Stimulated activated CD8-positive, alpha-beta memory T cell treated with anti-CD3 and anti-CD28 coated beads, Interleukin-2, amount 100 ng/mL, for 48 hours (primary cell): ENCODE data around the gene RO60.
"Not testable (repeated sequence)": the region's sequence is repeated elsewhere in the genome, so short reads cannot be mapped to it uniquely, and the experiment has no call there.

Source experiments
- DNase-seq, 2 donors: peaks; one replicate each; pipeline ENCODE4 v3.0.0-alpha.2; 2020; ENCODE audit warnings: low read depth in 2 of 2

Gene RO60

GRCh38 chr1:193059282-193060114 is at the start of gene RO60, which contains the start of gene UCHL5:
Gene RO60, plus strand, starts transcription at chr1:193059612. Its CDS starts 9,443 bp downstream, at chr1:193069055.
Gene UCHL5, minus strand, starts transcription at chr1:193059360. Its CDS starts 100 bp downstream, at chr1:193059260.
- DNase-seq = peak; percentile 87 to 89

DNA sequence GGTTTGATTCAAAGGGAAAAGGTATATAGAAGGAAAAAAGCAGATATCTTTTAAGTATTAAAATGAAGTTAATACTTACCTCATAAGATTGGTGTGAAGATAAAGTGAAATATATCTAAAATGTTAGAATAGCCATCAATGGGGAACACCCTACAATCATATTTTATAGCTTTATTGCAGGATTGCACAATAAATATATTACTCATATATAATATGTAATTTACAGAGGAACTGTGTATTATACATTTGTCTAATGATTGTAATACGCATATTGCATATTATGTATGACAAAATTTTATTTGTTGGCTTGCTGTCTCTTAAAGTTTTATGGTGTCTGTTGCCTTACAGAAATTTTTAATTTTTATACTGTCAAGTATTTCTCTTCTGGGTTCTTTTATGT is 48.0 kb upstream of the RO60 start:
- no peak for DNase-seq

DNA sequence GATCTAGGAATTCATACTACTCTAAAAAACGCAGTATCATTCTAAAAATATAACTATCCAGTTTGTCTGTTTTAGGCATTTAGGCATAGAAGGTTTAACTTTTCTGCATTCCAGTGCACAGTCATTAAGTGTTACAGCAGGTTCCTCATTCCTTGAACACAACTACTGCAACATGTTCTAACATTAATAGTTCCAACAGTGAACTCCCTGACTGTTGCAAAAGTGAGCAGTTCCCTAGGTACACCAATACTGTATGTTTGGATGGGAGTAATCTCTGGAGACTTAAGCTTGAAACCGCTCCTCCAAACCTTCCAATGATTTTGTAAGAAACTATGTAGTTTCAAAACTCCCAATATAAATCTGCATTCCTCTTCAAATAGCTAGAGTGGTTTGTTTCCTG is 46.4 kb upstream of the RO60 start:
- no peak for DNase-seq

- DNase-seq = no peak
Measured at GRCh38 chr1:193013707-193014106, 45.7 kb upstream of the RO60 start.

- no peak for DNase-seq
Measured at GRCh38 chr1:193014400-193014799, 45.0 kb upstream of the RO60 start.

DNA sequence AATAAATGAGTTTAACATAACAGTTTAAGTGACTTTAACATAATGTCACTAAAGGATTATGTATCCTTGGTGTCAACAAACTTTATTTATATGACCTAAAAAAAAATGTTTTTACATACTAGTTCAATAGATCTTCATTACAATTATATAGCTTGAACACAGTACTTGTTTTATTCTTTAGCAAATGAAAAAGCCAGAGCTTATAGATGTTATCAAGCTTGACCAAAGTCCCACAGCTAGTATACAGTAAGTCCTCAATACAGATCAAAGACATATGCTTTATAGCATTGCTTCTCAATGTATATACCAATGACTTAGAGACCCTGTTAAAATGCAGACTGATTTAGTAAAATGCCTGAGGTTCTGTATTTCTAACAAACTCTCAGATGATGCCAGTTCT is 42.6 kb upstream of the RO60 start:
- DNase-seq = no peak

DNA sequence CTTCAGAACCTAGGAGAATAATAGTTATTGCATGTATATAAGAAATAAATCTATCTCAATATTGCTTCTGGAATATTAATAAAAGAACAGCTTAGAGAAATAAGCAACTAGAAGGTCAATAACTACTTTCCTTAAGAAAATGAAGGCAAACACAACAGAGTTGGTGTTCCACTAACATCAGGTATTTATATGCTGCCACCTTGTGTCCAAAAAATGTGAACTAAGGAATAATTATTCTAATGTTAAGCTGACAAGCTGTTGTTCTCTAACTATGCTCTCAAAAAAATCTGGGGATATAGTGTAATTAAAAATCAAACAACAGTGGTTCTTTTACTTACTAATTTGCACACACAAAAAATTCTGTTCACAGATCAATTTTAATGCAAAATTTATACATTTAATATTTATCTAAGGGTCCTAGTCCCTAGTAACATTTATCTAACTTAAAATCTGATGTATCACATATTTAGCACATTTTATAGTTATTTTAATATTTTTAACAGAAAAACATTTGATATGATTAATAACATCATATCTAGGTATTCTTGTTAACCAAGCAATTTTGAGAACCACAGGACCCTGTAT is 39.9 kb upstream of the RO60 start:
- DNase-seq = no peak

GRCh38 chr1:193025218-193025617 is 34.2 kb upstream of the RO60 start:
- DNase-seq = no peak

DNA sequence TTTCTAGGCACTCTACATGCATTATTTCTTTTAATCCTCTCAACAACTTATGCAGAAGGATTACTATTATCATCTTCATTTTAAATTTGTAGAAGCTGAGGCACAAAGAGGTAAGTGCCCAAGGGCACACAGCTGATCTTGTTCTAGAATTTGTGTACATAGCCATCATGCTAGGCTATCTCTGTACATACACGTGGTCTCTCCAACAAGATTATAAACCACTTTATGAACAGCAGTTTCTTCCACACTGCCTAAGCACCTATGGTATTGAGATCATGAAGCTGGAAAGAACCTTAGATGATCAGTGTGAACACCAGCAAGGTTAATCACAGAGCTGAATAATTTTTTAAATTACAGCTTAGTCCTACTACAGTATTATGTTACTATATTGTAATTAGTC is 29.1 kb upstream of the RO60 start:
- DNase-seq = no peak

DNA sequence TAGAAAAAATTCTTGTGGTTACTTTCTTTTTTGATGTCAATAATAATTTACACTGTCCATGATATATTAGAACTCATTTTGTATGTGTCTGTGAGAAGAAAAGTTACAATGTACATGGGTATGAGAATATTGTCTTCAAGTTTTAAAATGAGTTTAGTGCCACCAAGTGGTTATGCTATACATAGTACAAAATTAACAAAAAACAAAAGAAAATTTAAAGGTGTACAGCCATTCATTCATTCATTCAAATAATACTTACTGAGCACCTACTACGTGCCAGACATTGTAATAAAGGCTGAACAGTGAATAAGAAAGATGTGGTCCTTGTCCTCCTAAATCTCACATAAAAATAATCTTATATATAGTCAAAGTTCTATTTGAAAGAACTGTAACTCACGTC is 28.0 kb upstream of the RO60 start:
- no peak for DNase-seq

DNA sequence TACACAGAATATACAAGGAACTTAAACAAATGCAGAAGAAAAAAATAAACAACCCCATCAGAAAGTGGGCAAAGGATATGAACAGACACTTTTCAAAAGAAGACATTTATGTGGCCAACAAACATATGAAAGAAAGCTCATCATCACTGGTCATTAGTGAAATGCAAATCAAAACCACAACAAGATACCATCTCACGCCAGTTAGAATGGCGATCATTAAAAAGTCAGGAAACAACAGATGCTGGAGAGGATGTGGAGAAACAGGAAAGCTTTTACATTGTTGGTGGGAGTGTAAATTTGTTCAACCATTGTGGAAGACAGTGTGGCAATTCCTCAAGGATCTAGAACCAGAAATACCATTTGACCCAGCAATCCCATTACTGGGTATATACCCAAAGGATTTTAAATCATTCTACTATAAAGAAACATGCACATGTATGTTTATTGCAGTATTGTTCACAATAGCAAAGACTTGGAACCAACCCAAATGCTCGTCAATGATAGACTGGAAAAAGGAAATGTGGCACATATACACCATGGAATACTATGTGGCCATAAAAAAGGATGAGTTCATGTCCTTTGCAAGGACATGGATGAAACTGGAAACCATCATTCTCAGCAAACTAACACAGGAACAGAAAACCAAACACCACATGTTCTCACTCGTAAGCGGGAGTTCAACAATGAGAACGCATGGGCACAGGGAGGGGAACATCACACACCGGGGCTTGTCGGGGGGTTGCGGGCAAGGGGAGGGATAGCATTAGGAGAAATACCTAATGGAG is 26.6 kb upstream of the RO60 start:
- DNase-seq = not testable (repeated sequence)

DNA sequence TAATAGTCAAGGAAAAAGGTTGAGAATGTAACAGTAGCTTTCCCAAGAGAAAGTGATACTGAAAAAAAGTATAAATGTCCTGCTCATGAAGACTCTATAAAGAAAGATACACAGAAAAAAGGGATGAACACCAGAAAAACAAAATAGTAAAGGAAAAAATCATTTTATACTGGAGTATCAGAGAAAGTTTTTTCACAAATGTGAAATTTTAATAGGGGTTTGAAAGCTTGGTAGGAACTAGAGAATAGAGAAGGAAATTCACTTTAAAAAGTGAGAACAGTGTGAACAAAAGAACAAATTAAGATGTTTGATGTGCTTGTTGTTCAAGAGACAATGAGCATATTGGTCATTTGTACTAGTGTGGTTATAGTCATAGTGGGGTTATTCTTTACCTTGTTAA is 25.8 kb upstream of the RO60 start:
- no peak for DNase-seq

DNA sequence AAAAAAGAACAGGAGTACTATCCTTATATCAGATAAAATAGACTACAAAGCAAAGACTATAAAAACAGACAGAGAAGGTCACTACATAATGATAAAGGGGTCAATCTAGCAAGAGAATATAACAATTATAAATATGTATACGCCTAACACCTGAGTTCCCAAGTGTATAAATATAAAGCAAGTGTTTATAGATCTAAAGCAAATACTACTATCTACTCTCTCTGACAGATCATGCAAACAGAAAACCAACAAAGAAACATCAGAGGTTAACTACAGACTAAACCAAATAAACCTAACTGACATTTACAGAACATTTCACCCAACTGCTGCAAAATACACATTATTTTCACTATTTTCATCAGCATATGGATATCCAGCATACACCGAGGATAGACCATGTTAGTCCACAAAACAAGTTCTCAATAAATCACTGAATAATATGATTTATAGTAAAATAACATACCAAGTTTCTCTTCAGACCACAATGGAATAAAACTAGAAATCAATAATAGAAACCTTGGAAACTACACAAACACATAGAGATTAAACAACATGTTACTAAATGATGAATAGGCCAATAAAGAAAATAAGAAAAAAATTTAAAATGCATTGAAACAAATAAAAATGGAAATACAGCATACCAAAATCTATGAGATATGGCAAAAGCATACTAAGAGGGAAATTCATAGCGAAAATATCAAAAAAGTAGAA is 22.9 kb upstream of the RO60 start:
- no peak for DNase-seq

- DNase-seq = no peak
Measured at GRCh38 chr1:193040011-193040410, 19.4 kb upstream of the RO60 start.

- DNase-seq = no peak
Measured at GRCh38 chr1:193042766-193043691, 16.4 kb upstream of the RO60 start.

DNA sequence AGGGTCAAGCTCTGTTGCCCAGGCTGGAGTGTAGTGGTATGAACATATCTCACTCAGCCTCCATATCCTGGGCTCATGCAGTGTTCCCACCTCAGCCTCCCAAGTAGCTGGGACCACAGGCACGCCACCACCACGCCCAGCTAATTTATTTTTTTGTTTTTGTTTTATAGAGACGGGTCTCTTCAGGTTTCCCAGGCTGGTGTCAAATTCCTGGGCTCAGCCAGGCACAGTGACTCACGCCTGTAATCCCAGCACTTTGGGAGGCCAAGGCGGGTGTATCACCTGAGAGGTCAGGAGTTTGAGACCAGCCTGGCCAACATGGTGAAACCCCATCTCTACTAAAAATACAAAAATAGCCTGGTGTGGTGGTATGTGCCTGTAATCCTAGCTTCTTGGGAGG is 10.5 kb upstream of the RO60 start:
- DNase-seq = not testable (repeated sequence)

DNA sequence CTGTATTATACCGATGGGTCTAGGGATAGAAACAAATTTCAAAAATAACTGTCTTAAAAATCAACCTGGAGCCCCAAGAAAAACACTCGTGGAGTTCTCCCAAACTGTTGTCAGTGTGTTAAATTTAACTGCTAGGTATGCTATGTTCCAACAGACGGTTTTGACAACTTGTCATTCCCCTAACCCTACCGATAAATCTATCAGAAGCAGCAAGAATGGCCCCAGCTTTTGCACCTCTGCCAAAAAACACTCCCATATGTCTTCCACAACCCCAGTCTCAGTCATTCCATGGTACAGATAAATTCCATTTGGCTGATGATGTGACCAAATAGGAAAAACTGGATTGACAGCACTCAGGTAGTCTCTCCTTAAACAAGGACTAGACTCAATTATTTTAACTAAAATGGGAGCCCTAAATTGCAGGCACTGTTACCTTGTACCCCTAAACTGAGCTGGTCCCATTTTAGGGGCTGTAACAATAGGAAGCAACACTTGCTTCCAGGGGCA is 5.2 kb upstream of the RO60 start:
- DNase-seq = no peak

GRCh38 chr1:193058529-193059281 is 707 bp upstream of the RO60 start:
- peak; percentile 48 to 49 for DNase-seq

- no peak for DNase-seq
Measured at GRCh38 chr1:193060115-193060403, 647 bp downstream of the RO60 start.

DNA sequence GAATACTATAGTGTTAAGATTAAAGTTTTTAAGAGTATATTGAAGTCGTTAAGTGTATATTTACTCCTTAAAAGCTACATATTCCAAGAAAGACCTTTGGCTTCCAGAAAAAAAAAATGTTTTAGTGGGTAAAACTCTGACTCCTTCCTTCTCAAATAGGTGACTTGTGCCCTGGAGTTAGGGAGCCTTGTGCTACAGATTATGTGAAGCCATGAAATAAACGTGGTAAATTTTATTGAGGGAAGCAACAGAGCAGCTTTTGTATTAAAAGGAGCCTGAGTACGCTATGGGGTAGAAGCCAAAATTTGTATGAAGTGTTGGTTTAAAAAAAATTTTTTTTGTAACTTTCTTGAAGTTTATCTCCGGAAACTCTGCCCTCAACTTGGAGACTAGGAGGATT is 994 bp downstream of the RO60 start:
- no peak for DNase-seq
